Islet precursor cell (in vitro differentiated cells): ENCODE results near the gene ELMOD2.
A peak's percentile ranks its signal among the peaks of the same experiment; 100 is the strongest.
"Not testable (repeated sequence)": the region's sequence is repeated elsewhere in the genome, so short reads cannot be mapped to it uniquely, and the experiment has no call there.

Experiments
- DNase-seq: peaks from one replicate; pipeline ENCODE4 v3.0.0-alpha.2; 2018

ELMOD2 gene, protein sequence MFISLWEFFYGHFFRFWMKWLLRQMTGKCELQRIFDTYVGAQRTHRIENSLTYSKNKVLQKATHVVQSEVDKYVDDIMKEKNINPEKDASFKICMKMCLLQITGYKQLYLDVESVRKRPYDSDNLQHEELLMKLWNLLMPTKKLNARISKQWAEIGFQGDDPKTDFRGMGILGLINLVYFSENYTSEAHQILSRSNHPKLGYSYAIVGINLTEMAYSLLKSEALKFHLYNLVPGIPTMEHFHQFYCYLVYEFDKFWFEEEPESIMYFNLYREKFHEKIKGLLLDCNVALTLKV

DNA sequence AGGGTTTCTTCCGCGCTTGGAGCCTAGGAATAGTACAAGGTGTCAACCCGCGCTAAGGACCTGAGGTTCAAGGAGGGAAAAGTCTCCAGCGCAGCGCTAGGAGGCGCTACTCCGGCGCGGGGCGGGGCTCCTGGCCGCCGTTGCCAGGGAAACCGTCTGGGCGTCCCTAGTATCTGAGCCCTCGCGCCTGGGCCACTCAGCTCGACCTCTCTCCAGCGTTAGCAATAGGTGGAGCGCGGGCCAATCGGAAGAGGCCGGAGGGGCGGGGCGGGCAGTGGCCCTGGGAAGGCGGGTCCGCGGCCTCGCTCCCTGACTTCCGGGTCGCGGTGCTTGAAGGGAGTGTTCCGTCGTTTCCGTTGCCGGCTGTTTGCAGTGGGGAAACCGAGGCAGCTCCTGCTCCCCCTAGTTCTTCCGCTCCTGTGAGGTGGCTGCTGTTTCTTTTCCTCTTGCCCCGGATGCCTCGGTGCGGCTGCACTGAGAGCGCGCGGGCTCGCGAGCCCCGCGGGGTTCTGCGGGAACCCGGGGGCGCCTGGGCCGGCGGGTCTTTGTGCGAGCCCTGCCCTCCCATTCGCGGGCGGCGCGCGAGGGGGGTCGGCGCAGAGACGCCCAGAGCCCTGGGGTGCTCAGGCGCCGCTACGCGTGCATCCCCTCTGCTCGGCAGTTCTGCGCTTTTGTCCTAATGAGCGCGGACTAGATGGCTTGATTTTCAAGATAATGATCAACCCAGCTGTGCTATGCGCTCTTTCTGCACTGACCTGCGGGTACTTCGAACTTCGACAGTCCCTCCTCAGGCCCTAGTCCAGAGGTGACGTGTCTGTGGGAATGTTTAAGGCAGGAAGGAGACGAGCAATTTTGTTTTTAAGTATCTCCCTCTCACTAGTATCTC lies at the start of gene ELMOD2:
TSS of gene ELMOD2 (plus strand) at position 312 of the 886 bp plus-strand sequence. CDS start 1,261 bp downstream, outside the sequence.
- DNase-seq, result peak; percentile 99

DNA sequence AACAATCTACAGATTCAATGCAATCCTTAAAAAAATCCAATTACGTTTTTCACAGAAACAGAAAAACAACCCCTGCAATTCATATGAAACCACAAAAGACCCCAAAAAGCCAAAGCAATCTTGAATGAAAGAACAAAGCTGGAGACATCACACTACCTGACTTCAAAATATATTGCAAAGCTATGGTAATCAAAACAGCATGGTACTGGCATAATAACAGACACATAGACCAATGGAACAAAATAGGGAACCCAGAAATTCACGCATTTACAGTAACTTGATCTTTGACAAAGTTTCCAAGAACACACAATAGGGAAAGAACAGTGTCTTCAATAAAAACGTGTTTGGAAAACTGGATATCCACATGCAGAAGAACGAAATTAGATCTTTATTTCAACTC lies 40.5 kb upstream of the ELMOD2 start:
- no peak for DNase-seq

DNA sequence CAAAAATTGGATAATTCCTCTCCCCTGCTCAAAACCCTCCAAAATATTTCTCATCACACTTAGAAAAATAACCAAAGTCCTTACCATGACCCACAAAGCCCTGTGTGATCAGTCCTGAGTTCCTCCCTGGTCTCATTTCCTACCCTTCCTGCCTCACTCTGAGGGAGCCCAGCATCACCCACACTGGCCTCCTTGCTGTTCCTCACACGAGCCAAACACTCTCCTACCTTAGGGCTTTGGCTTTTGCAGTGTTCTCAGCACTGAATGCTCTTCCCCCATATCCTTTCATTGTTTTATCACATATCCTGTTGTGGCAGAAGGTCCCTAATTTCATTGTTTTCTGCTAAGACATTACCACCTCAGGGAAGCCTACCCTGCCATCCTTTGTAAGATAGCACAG lies 38.0 kb upstream of the ELMOD2 start:
- no peak for DNase-seq

DNA sequence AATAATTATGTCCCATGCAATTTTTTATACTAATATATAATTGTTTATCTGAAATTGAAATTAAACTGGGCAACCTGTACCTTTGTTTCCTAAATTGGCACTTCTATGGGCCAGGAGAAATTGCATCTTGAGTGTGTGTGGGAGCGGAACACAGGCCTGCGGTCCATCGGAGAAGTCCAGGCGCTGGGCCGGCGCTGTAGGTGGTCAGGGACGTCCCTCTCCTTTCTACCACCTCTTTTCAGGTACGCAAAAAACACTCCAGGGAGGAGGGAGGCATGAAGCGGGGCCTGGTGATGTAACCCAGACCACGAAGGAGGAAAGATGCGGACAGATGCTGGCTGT lies 26.6 kb upstream of the ELMOD2 start:
- no peak for DNase-seq

DNA sequence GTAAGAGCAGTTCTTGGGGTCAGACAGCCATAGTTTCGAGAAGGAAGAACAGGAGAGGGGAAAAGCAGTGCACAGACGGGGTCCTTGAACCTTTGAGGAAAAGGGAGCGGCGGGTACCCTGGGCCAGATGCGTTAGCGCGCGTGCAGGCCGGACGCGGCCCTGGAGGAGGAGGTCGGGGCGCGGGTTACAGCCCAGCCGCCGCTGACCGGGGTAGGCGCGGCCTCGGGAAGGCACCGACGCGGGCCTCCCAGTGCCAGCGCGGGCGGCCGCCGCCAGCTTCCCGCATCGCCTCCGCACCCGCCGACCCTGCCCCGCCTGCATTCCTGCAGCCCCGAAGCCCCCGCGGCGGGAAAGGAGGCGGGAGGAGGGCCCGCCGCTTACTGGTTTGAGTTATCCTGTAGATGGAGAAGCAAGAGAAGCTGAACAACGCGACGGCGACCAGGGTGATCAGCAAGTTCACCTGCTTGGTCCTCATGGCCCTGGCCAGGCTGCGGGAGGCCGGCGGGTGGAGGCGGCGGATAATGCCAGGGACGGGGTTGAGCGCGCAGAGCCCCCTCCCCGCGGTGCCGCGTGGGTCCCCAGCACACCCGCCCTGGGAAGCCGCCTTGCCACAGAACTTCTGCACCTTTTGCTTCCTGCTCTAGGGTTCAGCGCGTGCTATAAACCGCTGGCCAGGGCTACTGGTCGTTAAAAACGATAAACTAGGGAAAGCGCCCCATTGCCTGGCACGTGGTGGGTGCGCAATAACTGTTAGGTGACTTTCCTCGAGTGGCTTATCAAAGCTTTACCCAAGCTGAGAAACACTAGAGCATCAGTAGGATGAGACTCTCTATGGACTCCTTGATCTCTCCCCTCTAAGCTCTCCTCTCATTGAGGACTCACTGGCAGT lies 26.0 kb upstream of the ELMOD2 start, which contains the start of gene MGAT4D:
TSS of gene MGAT4D (minus strand) at position 547 of the 890 bp plus-strand sequence. CDS start at position 476, 71 bp downstream.
- peak; percentile 64 for DNase-seq

DNA sequence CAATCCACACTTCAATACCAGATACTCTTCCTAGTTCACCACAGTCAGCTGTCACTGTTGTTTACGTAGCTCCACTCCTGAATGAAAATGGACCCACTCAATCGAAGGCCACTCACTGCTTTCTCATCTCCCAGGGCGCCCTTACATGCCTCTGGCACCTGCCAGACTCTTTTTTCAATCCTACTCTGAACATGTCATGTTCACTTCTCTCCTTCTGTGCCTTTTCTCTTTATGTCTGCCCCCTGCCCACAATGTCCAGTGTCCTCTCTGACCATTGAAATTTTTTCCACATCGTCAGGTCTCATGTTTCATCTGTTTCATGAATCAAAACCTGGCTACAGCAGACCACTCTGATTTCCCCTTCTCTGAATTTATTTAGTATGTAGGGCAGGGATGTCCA lies 24.6 kb upstream of the ELMOD2 start:
- DNase-seq, result no peak

DNA sequence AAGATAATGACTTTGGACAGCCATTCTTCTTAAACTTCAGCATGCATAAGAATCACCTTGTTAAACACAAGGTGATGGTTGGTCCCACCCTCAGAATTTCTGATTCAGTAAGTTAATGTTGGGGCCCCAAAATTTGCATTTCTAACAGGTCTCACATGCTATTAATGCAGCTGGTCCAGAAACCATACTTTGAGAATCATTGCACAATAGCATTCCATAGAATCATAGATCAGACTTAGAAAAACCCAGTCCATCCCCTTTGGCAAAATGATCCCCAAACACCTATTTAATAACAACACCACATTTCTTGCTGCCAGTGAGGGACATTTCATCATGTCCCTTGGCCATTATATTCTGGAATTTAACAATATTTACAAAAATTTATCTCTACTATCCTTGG lies 19.7 kb upstream of the ELMOD2 start:
- DNase-seq, result no peak

DNA sequence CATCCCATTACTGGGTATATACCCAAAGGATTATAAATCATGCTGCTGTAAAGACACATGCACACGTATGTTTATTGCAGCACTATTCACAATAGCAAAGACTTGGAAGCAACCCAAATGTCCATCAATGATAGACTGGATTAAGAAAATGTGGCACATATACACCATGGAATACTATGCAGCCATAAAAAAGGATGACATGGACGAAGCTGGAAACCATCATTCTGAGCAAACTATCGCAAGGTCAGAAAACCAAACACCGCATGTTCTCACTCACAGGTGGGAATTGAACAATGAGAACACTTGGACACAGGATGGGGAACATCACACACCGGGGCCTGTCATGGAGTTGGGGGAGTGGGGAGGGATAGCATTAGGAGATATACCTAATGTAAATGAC lies 10.2 kb upstream of the ELMOD2 start:
- DNase-seq, result not testable (repeated sequence)

DNA sequence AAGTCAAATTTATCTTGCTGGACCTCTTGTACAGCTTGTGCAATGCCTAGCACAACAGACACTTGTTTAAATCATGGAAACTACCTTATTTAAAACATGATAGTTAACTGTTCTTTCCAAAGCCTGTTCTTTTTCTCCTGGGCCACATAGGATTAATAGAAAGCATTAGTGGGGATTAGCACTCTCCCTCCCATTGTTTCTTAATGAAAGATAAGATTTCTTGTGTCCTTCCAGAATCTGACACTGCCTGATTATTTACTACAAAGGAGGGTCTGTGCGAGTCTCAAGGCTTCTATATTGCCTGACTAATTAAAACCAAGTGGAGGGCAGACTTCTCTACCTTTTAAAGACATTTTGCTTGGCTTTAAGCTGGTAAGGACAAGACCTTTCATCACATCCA lies 8.5 kb upstream of the ELMOD2 start:
- DNase-seq, result no peak

DNA sequence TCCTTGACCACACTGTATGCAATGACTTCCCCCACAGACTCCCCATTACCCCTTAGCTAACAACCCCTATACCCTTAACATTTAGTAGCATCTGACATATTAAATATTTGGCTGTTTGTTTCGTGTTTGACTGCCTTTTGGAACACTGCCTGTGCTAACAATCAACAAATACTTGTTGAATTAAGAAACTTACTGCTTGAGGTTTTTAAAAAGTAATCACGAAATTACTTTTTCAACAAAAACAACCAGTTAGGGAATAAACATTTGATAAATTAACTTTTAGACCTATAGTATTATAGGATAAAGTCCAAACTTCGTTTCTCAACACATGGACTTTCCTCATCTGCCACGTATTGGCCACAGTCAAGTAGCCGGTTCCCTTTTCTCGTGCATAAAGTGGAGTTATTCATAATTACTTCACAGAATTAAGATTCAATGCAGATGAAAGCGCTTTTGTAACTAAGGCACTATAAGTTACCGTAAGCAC lies 555 bp upstream of the ELMOD2 start:
- DNase-seq, result no peak

DNA sequence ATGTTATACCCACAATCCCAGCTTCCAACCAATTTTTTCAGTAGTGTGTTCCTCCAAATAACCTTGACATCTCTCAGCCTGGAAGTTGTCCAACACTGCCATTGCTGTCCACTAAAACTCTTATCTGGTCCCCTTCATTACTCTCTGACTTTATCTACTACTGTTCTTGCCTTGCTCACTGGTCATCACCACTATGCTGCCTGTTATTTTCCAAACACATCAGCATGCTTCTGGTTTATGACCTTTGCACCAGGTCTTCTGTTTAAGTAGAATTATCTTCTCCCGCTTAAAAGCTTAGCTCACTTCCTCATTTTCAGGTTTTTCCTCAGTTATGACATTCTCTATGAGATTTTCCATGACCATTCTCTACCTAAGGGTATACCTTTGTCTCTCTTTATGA lies 5.5 kb downstream of the ELMOD2 start:
- DNase-seq, result no peak

DNA sequence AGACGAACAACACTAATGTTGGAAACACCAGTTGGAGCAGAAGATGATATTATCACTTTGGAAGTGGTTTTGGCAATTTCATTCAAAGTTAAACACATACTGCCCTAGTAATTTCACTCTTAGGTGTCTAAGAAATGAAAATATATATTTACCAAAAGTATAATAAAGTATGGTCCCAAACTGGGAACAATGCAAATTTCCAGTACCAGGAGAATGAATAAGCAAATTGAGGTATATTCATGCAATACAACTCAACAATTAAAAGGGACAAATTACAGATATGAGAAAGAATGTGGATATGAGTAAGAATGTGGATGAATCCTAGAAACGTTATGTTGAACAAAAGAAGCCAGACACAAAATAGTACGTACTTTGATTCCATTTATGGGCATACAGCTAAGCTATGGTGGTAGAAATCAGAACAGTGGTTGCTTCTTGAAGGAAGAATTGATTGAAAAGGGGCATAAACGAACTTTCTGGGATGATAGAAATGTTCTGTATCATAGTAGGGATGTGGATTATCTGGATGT lies 10.0 kb downstream of the ELMOD2 start:
- DNase-seq, result no peak

DNA sequence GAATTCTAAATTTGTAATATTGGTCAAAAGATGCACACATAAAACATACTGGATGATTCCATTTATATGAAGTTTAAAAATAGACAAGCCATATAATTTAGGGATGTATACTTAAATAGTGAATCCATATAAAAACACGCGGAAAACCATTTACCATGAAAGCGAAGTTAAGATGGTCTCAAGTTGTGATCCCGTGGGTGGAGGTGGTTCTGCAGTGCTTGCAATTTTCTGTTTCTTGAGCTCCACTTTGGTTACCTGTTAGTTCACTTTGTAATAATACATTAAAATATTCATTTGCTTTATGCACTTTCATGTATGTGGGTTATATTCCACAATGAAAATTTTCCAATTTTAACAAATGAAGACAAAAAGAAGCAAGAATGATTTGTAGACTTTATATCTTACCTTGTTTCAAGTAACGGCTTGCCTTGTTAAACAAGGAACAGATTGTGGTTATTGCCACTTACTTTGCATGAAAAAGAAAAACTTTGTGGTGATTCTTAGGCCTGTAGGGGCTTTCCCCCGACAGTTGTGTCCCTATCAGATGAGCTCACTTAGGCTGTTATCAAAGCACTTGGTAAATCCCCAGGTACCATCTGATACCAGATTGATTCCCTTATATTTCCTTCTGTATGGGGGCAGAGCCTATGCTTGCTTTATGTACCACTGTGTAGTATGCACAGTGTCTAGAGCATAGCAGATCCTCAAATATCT lies 32.6 kb downstream of the ELMOD2 start:
- no peak for DNase-seq

DNA sequence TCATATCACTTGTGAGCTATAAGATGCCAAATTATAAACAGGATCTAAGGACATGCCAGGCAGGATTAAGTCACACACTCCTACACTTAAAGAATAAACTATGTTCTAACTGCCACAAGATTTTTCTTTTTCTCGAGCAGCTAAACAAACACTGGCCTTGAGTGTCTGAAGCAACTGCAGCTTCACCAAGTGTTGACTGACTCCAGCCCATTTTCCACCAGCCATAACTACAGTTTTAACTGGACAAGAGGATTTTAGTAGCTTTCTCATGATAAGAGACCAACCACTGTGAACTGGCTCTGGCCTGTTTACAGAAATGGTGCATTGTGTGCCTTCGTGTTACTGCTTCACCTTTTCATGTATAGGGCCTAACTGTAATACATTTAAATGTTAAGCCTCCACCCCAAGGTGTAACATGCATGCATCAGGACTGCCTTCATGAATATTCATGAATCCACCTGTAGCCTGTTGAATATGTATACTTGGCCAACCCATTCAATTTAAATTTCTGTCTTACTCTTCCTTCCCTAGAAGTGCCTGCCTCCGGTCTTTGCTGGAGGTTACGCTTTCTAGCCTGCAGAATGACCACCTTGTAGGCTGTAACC lies 34.0 kb downstream of the ELMOD2 start:
- DNase-seq, result no peak

DNA sequence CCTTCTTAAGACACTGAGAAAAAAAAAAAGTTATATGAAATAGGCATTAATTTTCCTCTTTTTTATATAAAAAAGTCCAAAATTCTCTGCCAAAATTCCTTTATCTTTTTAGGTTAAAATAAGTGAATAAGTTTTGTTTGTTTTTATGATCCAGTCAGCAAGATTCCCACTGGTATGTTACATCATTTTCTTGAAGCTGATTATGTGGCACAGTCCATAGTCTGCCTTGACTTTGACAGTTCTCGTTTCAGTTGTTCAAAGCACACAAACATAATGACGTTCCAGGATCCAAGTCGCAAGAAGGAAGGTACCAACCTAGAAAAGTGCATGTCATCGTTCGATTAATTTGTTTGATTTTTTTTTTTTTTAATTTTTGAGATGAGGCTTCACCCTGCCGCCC lies 35.7 kb downstream of the ELMOD2 start:
- DNase-seq, result no peak

DNA sequence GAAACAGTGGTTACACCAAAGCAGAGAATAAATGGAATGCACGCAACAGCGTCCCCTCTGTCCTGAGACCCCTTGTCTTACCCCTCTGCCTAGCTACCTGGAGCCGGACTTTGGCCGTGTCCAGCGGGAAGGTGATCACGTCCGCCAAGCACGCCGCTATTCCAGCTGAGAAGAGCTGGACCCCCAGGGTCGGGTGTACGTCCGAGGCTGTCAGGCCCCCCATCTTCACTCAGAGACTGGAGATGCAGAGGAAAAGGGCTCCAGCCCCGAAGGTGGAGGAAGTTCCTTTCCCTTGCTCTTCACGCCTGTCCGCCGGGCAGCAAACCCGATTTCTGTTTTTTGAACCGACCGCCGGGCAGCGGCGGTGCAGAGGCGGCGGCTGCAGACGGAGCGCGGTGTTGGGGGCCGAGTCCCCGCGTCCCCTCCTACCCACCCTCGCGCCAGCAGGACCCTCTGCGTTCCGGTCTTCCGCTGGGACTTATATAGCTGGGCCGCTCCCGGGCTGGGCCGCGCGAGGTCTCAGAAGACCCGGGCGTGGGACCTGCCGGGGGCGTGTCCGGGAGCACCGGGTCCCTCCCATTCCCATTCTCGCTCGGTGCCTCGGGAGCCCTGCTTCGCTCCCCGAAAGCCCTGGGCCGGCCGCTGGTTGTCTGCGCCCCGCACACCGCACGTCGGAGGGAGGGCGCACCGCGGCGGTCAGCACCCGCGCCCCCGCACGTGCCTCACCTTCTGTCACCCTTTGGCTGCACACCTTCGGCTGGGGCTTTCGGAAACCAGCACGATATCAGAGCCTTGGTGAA lies 44.7 kb downstream of the ELMOD2 start, which contains the start of gene UCP1:
TSS of gene UCP1 (minus strand) at position 455 of the 800 bp plus-strand sequence. CDS start at position 223, 232 bp downstream.
- peak; percentile 72 for DNase-seq

DNA sequence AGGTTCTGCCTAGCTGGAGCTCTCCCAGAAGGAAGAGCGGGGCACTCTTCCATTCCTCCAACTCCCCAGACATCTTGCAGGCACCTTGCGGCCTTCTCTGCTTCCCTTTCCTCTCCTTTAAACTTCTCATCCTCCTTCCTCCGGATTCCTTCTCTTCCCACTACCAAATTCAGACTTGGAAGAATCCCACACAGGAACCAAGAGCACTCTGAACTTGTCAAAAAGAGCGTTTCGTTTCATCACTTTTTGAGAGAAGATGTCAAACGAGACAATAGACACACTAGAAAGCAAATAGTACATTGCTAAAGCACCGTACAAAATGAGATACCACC lies 45.3 kb downstream of the ELMOD2 start:
- DNase-seq, result no peak

DNA sequence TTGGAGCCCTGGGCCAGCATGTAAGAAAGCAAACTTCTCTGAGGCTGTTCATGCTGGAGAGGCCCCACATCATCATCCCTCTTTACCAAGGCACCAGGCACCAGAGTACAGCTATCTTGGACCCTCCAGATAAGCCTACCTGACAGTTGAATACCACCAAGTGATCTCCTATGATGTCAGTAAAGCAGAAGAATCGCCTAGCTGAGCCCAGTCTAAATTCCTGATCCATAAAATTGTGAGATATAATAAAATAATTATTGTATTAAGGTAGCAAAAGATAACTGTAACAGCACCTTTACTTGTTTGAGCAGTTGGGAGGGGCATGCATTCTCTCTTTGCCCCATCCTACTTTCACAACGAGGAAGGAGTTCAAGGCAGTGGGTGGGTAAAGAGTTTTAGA lies 47.7 kb downstream of the ELMOD2 start:
- no peak for DNase-seq

DNA sequence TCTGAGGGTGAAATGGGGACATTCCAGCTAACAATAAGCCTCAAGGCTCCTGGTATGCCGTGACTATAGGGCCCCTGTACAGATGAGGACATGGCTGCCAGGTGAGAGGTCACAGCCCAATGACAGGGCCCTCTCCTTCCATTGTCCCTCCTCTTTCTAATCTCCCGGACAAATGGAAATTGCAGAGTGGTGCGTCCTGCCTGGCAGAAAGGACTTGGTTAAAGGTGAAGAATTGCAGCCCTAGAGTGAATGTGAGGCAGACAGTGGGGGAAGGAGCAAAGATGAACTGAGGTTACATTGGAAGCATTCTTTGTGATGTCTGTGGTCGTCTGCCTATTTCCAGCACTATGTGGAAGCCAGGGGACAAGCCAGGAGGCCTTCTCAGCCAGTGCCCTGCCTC lies 51.5 kb downstream of the ELMOD2 start:
- peak; percentile 60 for DNase-seq

DNA sequence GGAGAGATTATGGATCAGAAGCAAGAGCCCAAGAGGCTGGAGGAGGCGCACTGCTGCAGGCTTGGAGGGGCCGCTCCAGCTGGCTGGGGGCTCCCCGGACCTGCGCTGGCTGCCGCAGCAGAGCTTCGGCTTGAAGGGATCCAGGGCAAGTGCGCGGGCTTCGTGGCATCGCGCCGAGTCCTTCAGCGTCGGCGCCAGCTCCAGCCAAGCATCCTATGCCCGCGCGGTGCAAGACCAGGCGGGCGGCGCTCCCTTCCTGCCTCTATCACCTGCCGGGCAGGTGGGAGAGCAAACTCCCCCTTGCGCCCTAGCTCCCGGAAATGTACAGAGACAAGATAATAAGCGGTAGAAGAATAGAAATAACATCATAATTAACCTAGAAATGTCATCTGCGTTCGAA lies 55.3 kb downstream of the ELMOD2 start:
- no peak for DNase-seq

DNA sequence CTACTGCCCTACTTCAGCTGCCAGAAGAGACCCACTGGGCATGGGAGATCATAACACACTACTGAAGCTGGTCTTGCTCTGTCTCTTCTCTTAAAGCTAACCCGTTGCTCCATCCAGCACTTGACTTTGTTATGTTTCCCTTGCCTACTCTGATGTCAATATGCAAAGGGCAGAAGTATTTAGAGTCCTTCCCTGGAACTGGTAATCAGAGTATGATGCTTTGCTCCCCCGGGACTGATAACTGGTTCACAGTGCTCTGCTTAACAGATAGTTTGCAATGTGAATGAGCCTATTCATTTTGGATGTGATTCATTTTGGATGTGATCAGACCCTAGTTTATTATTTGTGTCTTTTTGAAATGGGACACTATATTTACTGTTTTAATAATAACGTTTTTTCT lies 57.1 kb downstream of the ELMOD2 start:
- DNase-seq, result no peak
